ENCODE data around the gene DNAJC30. TPM values are rescaled to one million over a fixed set of nuclear protein-coding genes. Genes with fewer than 3 reads are reported as not detected.

DNAJC30 gene
- total RNA-seq, 1 experiment from 2014 or later: 8.5 TPM

DNA sequence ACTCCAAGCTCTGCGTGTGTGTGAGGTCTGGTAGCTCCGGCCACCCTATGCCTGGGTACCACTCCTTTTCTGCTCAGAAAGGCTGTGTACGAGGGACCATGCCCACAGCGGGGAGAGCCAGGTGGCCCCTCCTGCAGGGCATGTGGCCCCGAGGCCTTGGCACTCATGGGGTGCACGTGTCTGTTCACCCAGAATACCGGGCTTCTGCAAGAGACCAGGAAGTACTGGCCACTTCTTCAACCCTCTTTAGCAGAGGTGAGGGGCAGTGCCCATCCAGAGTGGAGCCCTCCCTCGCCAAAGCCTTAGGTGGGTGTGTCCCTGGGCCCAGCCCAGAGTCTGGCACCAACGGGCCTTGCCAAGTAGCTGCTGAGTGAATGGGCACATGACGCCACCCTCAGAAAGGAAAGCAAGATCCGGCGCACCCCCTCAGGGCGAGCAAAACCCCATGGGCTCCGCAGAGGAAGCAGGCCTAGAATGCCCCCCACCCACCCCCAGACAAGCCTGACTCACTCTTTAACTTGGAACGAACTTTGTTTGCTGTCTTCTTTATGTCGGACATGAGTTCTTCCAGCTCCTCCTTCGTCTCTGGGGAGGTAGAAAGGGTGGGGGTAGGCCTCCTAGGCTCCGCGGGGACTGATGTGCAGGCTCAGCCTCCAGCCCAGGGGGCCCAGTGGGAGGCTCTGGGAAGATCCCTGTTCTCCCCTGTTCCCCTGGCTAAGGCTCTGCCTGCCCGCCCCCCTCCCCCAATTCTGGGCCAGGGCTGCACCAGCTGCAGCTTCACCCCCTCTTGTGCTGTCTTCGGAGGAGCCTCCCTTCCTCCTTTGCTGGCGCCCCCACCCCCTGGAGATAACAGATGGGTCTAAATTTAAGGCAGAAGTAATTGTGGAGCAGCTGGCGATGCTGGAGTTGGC is 21.6 kb upstream of the DNAJC30 start:
- peak overlapping the region; percentile 58 for H3K9ac ChIP-seq (ENCODE audit: low read length)
- ChIA-PET CTCF (interaction anchor here (2.1 kb wide), 1 partner anchor 15 kb away, joined by 6 read pairs; the partner anchor contains the start of gene STX1A), POLR2A (interaction anchor here (0.6 to 1.3 kb wide), 2 partner anchors 12 to 643 kb away, joined by 3 to 9 read pairs; no protein-coding TSS in a partner anchor), RAD21 (ENCODE audit: low non-redundant PET in 1 of 2, low total read pairs in 2 of 2, uncharacterized antibody in 2 of 2, unreplicated experiment in 2 of 2) (interaction anchor here in 1 of 2 experiments (0.6 kb wide), 1 partner anchor 11 kb away, joined by 3 read pairs; no protein-coding TSS in a partner anchor)
- no peak overlapping the region for H3K4me3 ChIP-seq (replicated peaks in 1 of 2; ENCODE audit: low read depth in 1 of 2, low read length in 2 of 2)
- no peaks in the 10 kb centered on the region for H3K27me3 ChIP-seq (ENCODE audit: insufficient read depth, low read length)
- peak overlapping the region; percentile 92; the same call in 1 of the 2 replicates for H3K27ac ChIP-seq (ENCODE audit: low read depth, low read length)
- H3K79me2 ChIP-seq (ENCODE audit: insufficient read depth, low read length): peaks cover 25% of the 10 kb centered on the region; the same call in 1 of the 2 replicates
- H3K4me1 ChIP-seq (ENCODE audit: control insufficient read depth in 1 of 2, insufficient read depth in 2 of 2, low read length in 2 of 2): peaks cover 40 to 73% of the 10 kb centered on the region in 2 experiments
- intact Hi-C loops (cut with micrococcal nuclease): no loop called here
- peaks cover 17 to 38% of the 10 kb centered on the region in 2 experiments; a peak in 3 of 4 replicates for H3K36me3 ChIP-seq (ENCODE audit: control insufficient read depth in 1 of 2, insufficient read depth in 2 of 2, low read length in 2 of 2)
- H3K9me2 ChIP-seq (ENCODE audit: insufficient read depth): no peaks in the 10 kb centered on the region
- no TSS peak for BruUV-seq (replicated peaks)
- peak overlapping the region; percentile 79 for H3K4me2 ChIP-seq (ENCODE audit: low read length)
- TF ChIP-seq JUND (IDR thresholded peaks at IDR 0.05) (no peak), ELF1 (IDR thresholded peaks at IDR 0.05; ENCODE audit: borderline replicate concordance, low read depth) (no peak), POLR2A (IDR thresholded peaks at IDR 0.05; ENCODE audit: borderline replicate concordance, extremely low read depth, insufficient read depth, insufficient read length) (no peak), SIN3A (IDR thresholded peaks at IDR 0.05; ENCODE audit: low read depth) (no peak), POLR2AphosphoS5 (IDR thresholded peaks at IDR 0.05; ENCODE audit: low read depth, low read length) (no peak), RAD21 (IDR thresholded peaks at IDR 0.05; ENCODE audit: low read depth) (no peak), SRF (IDR thresholded peaks at IDR 0.05; ENCODE audit: low read depth) (no peak)
- TF ChIP-seq, protein P1, sequence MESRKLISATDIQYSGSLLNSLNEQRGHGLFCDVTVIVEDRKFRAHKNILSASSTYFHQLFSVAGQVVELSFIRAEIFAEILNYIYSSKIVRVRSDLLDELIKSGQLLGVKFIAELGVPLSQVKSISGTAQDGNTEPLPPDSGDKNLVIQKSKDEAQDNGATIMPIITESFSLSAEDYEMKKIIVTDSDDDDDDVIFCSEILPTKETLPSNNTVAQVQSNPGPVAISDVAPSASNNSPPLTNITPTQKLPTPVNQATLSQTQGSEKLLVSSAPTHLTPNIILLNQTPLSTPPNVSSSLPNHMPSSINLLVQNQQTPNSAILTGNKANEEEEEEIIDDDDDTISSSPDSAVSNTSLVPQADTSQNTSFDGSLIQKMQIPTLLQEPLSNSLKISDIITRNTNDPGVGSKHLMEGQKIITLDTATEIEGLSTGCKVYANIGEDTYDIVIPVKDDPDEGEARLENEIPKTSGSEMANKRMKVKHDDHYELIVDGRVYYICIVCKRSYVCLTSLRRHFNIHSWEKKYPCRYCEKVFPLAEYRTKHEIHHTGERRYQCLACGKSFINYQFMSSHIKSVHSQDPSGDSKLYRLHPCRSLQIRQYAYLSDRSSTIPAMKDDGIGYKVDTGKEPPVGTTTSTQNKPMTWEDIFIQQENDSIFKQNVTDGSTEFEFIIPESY (IDR thresholded peaks at IDR 0.05; ENCODE audit: extremely low read depth, insufficient replicate concordance, low read length): no peak
- TF ChIP-seq, protein P2, sequence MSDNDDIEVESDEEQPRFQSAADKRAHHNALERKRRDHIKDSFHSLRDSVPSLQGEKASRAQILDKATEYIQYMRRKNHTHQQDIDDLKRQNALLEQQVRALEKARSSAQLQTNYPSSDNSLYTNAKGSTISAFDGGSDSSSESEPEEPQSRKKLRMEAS (IDR thresholded peaks at IDR 0.05): no peak
- no peaks in the 10 kb centered on the region for H4K20me1 ChIP-seq (ENCODE audit: insufficient read depth)
- H2AFZ ChIP-seq (ENCODE audit: low read depth, low read length, poor library complexity, severe bottlenecking): no peak overlapping the region
- ATAC-seq: no peak
- H3K9me3 ChIP-seq (ENCODE audit: control insufficient read depth in 1 of 2, insufficient read depth in 1 of 2, low read depth in 1 of 2, low read length in 2 of 2): no peaks in the 10 kb centered on the region
- no peak for DNase-seq (ENCODE audit: low read depth, low spot score)

Data from HCT116 (cell line).